Mucosa of rectum (tissue), 2 donors: ENCODE results near the gene CYTH2.

ENCODE experiments used
- H3K27ac ChIP-seq, 2 donors: one replicate each; pipeline ENCODE4 v1.7.0; 2013; ENCODE audit warnings: inconsistent platforms in 2 of 2, low read depth in 2 of 2, low read length in 2 of 2
- H3K27me3 ChIP-seq, 2 donors: one replicate each; pipeline ENCODE4 v1.7.0; 2013; ENCODE audit warnings: low read length in 2 of 2; ENCODE audit not compliant: control insufficient read depth in 2 of 2, insufficient read depth in 2 of 2
- H3K36me3 ChIP-seq, 2 donors: one replicate each; pipeline ENCODE4 v1.7.0; 2013; ENCODE audit warnings: low read length in 2 of 2; ENCODE audit not compliant: control insufficient read depth in 2 of 2, insufficient read depth in 2 of 2
- H3K4me1 ChIP-seq, 2 donors: one replicate each; pipeline ENCODE4 v1.7.0; 2013; ENCODE audit warnings: low read length in 2 of 2, mild to moderate bottlenecking in 1 of 2; ENCODE audit not compliant: control insufficient read depth in 2 of 2, insufficient read depth in 2 of 2
- H3K4me3 ChIP-seq, 2 donors: one replicate each; pipeline ENCODE4 v1.7.0; 2013; ENCODE audit warnings: low read length in 2 of 2
- H3K9ac ChIP-seq, 2 donors: one replicate each; pipeline ENCODE4 v1.7.0; 2013; ENCODE audit warnings: low read length in 2 of 2, low read depth in 1 of 2, mild to moderate bottlenecking in 1 of 2
- H3K9me3 ChIP-seq, 2 donors: one replicate each; pipeline ENCODE4 v1.7.0; 2013; ENCODE audit warnings: low read length in 2 of 2; ENCODE audit not compliant: control insufficient read depth in 2 of 2
- donor health status: healthy.
- donor health status: Normal muscosa, but diverticular disease.

CYTH2 gene

DNA sequence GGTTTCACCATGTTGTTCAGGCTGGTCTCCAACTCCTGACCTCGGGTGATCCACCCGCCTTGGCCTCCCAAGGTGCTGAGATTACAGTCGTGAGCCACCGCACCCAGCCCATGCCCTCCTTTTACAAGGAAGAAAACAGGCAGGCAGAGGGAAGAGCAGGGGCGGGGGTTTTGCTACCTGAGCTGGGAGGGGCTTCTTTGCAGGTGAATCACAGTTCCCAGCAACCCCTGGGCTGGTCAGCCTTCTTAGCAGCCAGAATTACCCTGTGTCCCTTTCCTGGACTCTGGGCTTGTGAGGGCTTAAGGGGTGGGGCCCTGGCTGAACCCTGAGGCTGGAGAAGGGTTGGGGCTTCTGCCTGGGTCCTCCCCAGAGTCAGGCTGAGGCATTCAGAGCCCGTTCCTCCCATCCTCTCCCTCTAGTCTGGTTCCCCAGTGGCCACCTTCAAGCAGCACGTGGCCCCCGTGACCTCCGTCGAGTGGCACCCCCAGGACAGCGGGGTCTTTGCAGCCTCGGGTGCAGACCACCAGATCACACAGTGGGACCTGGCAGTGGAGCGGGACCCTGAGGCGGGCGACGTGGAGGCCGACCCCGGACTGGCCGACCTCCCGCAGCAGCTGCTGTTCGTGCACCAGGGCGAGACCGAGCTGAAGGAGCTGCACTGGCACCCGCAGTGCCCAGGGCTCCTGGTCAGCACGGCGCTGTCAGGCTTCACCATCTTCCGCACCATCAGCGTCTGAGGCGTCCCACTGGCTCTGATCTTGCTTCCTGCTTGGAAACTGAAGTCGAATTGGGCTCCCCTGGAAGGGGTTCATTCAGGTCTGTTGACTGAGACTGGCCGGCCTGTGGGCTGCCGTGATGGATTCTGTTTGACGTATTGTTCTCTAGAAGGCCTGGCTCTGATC, 16.6 kb upstream of the CYTH2 start:
- Histone ChIP-seq H3K9ac (no peak overlapping the region), H3K27me3 (no peaks in the 10 kb centered on the region), H3K4me3 (no peak overlapping the region), H3K36me3 (peaks cover 47 to 50% of the 10 kb centered on the region in 2 donors), H3K4me1 (peaks cover 0 to 9% of the 10 kb centered on the region in 2 donors), H3K27ac (peak overlapping the region in 1 of 2 donors; percentile 64), H3K9me3 (no peaks in the 10 kb centered on the region)

DNA sequence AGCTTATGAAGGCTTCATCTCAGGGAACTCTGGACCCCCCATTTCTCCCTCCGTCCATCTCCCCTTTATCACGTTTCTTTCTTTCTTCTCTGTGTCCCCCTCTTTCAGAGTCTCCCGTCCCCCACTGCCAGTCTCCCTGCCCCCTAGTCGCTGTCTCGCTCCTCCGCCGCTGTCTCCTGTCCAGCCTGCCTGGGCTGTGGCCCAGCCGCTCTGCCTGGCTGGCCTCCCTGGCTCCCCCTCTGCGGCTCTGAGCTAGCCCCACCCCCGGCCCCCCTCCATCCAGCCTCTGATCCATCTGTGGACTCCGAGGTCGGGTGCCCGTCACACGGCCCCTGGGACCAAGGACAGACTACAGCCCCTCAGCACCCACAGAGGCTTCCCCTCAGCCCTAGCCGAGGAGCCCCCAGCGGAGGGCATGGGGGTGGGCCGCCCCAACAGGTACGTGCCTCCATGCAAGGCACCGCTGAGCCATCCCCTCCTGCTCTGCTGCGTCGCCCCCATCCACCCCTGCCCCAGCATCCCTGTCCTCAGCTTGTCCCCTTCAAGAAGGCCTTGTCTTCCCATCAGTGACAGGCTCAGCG, 14.9 kb upstream of the CYTH2 start:
- Histone ChIP-seq H3K9ac (no peak overlapping the region), H3K27ac (no peak overlapping the region), H3K4me1 (peaks cover 0 to 9% of the 10 kb centered on the region in 2 donors), H3K9me3 (no peaks in the 10 kb centered on the region), H3K36me3 (peaks cover 36 to 41% of the 10 kb centered on the region in 2 donors), H3K4me3 (no peak overlapping the region), H3K27me3 (no peaks in the 10 kb centered on the region)

DNA sequence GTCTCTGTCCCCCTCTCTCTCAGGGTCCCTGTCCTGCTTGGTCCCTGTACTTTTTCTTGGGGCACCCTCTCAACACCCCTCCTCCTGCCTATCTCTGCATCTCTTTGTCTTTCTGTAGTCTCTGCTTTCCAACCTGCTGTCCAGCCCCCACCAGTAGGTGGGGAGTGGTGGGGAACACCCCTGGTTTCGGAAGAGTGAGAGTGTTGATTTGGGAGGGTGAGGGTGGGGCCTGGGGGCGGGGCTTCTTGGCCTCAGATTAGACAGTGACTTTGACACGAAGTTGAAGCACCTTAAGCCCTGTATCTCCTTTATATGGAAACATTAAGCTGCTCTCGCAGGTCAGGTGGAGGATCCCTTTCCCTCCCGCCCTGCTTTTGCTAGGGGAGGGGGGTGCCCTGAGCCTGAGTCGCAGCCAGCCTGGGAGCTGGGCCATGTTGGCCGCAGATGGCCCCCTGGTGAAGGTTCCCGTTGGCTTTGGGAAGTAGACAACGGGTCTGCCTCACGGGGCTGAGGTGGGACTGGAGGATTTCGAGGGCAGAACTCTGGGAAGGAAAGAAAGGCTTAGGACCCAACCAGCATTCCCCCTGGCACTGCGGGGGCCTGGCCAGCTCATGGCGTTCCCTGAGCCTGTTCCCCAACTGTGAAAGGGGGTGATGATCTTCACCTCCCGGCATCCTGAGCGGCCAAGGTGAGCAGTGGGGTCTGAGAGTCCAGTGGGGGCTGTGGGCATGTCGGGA, 13.8 kb upstream of the CYTH2 start, which contains the start of gene KCNJ14:
Gene KCNJ14 (plus strand): TSS at position 404 of the 737 bp plus-strand sequence. CDS start 6,151 bp downstream, outside the sequence.
- Histone ChIP-seq H3K36me3 (peaks cover 30 to 38% of the 10 kb centered on the region in 2 donors), H3K27me3 (no peaks in the 10 kb centered on the region), H3K27ac (no peak within 1 kb of the TSS), H3K9ac (no peak within 1 kb of the TSS), H3K9me3 (no peaks in the 10 kb centered on the region), H3K4me1 (peaks cover 0 to 9% of the 10 kb centered on the region in 2 donors), H3K4me3 (no peak within 1 kb of the TSS)

DNA sequence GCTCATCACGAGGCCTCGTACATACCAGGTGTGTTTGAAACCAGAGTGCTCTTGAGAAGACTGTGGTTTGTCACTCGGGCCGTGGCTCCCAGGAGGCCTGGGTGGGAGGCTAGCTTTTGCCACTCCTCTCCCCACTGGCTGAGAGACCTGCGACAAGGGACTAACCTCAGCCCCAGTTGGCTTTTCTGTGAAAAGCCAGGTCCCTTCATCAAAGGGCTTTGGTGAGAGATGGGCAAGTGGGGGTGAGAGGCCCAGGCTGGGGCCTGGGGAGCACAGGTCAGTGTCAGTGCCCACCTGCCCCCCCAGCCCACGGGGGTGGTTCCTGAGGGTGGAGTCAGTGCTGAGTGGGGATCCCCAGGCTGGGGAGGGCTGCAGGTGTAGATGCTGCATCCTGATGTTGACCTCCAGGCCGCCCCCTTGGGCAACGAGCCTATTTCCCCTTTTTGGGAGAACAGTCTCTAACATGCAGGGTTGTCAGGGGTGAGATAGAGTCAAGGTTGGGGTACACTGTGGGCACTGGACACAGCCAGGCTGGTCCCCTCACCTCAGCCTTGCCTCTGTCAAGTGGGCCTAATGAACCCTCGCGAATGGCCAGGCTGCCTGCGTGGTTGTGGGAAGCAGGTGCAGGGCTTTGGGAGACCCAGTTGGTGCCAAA, 13.1 kb upstream of the CYTH2 start:
- no peak overlapping the region for H3K9ac ChIP-seq
- H3K27ac ChIP-seq = no peak overlapping the region
- no peaks in the 10 kb centered on the region for H3K27me3 ChIP-seq
- H3K4me1 ChIP-seq = peaks cover 0 to 9% of the 10 kb centered on the region in 2 donors
- no peaks in the 10 kb centered on the region for H3K9me3 ChIP-seq
- H3K4me3 ChIP-seq = no peak overlapping the region
- H3K36me3 ChIP-seq = peaks cover 23 to 31% of the 10 kb centered on the region in 2 donors

DNA sequence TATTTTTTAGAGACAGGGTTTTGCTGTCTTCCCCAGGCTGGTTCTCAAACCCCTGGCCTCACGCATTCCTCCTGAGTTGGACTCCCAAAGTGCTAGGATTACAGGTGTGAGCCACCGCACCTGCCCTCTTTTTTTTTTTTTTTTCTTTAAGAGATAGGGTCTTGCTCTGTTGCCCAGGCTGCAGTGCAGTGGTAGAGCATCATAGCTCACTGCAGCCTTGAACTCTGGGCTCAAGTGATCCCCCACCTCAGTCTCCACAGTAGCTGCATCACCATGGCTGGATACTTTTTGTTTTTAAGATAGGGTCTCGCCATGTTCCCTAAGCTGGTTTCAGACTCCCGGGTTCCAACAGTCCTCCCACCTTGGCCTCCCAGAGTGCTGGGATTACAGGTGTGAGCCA, 12.3 kb upstream of the CYTH2 start:
- H3K4me1 ChIP-seq = peaks cover 0 to 7% of the 10 kb centered on the region in 2 donors
- H3K27ac ChIP-seq = no peak overlapping the region
- H3K4me3 ChIP-seq = no peak overlapping the region
- H3K27me3 ChIP-seq = no peaks in the 10 kb centered on the region
- H3K36me3 ChIP-seq = peaks cover 18 to 24% of the 10 kb centered on the region in 2 donors
- H3K9ac ChIP-seq = no peak overlapping the region
- no peaks in the 10 kb centered on the region for H3K9me3 ChIP-seq

DNA sequence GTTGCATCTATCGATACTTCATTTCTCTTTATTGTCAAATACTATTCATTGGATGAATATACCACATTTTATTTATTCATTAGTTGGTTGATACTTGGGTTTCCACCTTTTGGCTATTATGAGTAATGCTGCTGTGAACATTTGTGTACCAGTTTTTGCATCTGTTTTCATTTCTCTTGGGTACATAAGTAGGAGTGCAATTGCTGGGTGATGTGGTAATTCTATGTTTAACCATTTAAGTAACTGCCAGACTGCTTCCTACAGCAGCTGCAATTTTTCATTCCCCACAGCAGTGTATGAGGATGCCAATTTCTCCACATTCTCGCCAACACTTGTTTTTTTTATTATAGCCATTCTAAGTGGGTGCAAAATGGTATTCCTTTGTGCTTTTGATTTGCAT, 11.2 kb upstream of the CYTH2 start:
- no peak overlapping the region for H3K9ac ChIP-seq

DNA sequence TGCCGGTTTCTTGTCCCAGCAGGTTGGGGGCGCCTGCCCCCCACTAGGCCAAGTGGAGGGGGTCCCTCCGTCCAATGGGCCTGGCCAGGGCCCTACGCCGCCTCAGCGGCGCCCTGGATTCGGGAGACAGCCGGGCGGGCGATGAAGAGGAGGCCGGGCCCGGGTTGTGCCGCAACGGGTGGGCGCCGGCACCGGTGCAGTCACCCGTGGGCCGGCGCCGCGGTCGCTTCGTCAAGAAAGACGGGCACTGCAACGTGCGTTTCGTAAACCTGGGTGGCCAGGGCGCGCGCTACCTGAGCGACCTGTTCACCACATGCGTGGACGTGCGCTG, 7.6 kb upstream of the CYTH2 start:
- H3K9ac ChIP-seq = no peak overlapping the region
- H3K4me1 ChIP-seq = no peaks in the 10 kb centered on the region
- H3K9me3 ChIP-seq = no peaks in the 10 kb centered on the region
- peaks cover 0 to 3% of the 10 kb centered on the region in 2 donors for H3K36me3 ChIP-seq
- H3K27me3 ChIP-seq = no peaks in the 10 kb centered on the region
- H3K27ac ChIP-seq = no peak overlapping the region
- H3K4me3 ChIP-seq = no peak overlapping the region

More for the DNA sequence above, 11.2 kb upstream of the CYTH2 start:
- Histone ChIP-seq H3K27me3 (no peaks in the 10 kb centered on the region), H3K36me3 (peaks cover 13 to 16% of the 10 kb centered on the region in 2 donors), H3K9me3 (no peaks in the 10 kb centered on the region), H3K4me1 (peaks cover 0 to 1% of the 10 kb centered on the region in 2 donors), H3K4me3 (no peak overlapping the region), H3K27ac (no peak overlapping the region)

DNA sequence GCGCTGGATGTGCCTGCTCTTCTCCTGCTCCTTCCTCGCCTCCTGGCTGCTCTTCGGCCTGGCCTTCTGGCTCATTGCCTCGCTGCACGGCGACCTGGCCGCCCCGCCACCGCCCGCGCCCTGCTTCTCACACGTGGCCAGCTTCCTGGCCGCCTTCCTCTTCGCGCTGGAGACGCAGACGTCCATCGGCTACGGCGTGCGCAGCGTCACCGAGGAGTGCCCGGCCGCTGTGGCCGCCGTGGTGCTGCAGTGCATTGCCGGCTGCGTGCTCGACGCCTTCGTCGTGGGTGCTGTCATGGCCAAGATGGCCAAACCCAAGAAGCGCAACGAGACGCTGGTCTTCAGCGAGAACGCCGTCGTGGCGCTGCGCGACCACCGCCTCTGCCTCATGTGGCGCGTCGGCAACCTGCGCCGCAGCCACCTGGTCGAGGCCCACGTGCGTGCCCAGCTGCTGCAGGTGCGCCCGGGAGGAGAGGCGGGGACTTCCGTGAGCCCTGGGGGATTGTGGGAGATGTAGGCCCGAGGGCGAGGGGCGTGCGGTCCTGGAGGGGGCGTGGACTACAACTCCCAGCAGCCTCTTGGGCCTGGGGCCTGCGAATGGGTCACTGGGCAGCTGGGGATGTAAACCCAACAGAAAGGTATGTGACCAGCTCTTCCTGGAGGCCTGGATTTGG, 7.0 kb upstream of the CYTH2 start:
- Histone ChIP-seq H3K9me3 (no peaks in the 10 kb centered on the region), H3K36me3 (peaks cover 0 to 3% of the 10 kb centered on the region in 2 donors), H3K27ac (no peak overlapping the region), H3K4me1 (no peaks in the 10 kb centered on the region), H3K27me3 (no peaks in the 10 kb centered on the region), H3K9ac (no peak overlapping the region), H3K4me3 (no peak overlapping the region)

DNA sequence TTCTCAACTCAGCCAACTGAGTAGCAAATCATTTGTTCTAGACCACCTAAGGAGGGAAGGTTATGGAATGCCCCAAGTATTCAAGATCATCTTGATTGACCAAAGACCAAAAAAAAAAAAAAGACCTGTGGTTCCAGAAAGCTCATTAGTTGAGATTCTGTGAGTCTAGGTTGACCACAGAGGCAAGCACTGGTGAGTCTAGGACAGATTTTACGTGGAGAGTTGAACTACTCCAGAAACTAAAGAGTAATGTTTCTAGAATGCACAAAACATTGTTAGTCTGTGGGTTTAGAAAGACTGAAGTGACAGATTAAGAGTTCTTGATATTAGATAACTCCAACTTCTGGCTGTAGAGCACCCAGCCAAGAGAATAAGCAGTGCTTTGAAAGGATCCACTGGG, 4.0 kb upstream of the CYTH2 start:
- H3K4me1 ChIP-seq = peaks cover 4 to 10% of the 10 kb centered on the region in 2 donors
- peaks cover 0 to 3% of the 10 kb centered on the region in 2 donors for H3K36me3 ChIP-seq
- H3K9me3 ChIP-seq = no peaks in the 10 kb centered on the region
- no peaks in the 10 kb centered on the region for H3K27me3 ChIP-seq
- H3K27ac ChIP-seq = no peak overlapping the region
- no peak overlapping the region for H3K9ac ChIP-seq
- H3K4me3 ChIP-seq = no peak overlapping the region
